ENCODE results near the gene AQP10.

DNA sequence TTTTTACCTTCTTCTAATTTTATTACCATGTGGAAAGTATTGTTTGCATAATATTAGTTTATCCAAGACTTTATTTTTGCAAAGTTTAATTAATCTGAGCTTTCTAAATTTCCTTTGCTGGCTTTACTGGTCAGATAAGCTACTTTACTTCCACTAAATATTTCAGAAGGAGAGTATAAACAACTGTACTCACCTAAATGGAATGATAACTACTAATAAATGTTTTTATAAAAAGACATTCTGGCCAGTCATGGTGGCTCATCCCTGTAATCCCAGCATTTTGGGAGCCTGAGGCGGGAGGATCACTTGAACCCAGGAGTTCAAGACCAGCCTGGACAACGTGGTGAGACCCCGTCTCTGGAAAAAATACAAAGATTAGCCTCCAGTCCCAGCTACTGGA is 40.5 kb downstream of the AQP10 start:
- TF ChIP-seq, protein P1, sequence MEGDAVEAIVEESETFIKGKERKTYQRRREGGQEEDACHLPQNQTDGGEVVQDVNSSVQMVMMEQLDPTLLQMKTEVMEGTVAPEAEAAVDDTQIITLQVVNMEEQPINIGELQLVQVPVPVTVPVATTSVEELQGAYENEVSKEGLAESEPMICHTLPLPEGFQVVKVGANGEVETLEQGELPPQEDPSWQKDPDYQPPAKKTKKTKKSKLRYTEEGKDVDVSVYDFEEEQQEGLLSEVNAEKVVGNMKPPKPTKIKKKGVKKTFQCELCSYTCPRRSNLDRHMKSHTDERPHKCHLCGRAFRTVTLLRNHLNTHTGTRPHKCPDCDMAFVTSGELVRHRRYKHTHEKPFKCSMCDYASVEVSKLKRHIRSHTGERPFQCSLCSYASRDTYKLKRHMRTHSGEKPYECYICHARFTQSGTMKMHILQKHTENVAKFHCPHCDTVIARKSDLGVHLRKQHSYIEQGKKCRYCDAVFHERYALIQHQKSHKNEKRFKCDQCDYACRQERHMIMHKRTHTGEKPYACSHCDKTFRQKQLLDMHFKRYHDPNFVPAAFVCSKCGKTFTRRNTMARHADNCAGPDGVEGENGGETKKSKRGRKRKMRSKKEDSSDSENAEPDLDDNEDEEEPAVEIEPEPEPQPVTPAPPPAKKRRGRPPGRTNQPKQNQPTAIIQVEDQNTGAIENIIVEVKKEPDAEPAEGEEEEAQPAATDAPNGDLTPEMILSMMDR (IDR thresholded peaks at IDR 0.05), result no peak
- no peak for TF ChIP-seq TCF7L2 (IDR thresholded peaks at IDR 0.05; ENCODE audit: low read depth, low read length)
